Kidney epithelial cell (primary cell): ENCODE data around the gene IRAK2. TPM values are rescaled to one million over a fixed set of nuclear protein-coding genes. Genes with fewer than 3 reads are reported as not detected.
A peak's percentile ranks its signal among the peaks of the same experiment; 100 is the strongest.

Experiments
- DNase-seq: peaks from one replicate; pipeline ENCODE4 v3.0.0-alpha.2; 2010; ENCODE audit warnings: low read depth
- H3K27me3 ChIP-seq: 2 replicates; pipeline ENCODE4 v1.6.0; 2011; ENCODE audit warnings: low read length; ENCODE audit not compliant: control insufficient read depth, insufficient read depth
- H3K36me3 ChIP-seq: 2 replicates; pipeline ENCODE4 v1.5.1; 2011; ENCODE audit warnings: low read length; ENCODE audit not compliant: control insufficient read depth, insufficient read depth
- H3K4me3 ChIP-seq: 2 replicates; pipeline ENCODE4 v1.5.1; 2011; ENCODE audit warnings: low read depth, mild to moderate bottlenecking, control low read depth, low read length
- total RNA-seq: library from RNA; depleted of rRNA; stranded (reverse); fragments of >200 nt; gene quantifications from 2 replicates; pipeline ENCODE4 v1.2.3, GENCODE V29; 2015
- TF ChIP-seq, protein P1 (sequence below): IDR thresholded peaks from 2 replicates; pipeline ENCODE4 v1.5.1; 2011; ENCODE audit warnings: mild to moderate bottlenecking, moderate library complexity, low read length, control low read depth, inconsistent platforms; ENCODE audit not compliant: insufficient read depth, poor library complexity, severe bottlenecking

IRAK2 gene
- total RNA-seq, 1 donor from 2014 or later: 65.5 TPM

DNA sequence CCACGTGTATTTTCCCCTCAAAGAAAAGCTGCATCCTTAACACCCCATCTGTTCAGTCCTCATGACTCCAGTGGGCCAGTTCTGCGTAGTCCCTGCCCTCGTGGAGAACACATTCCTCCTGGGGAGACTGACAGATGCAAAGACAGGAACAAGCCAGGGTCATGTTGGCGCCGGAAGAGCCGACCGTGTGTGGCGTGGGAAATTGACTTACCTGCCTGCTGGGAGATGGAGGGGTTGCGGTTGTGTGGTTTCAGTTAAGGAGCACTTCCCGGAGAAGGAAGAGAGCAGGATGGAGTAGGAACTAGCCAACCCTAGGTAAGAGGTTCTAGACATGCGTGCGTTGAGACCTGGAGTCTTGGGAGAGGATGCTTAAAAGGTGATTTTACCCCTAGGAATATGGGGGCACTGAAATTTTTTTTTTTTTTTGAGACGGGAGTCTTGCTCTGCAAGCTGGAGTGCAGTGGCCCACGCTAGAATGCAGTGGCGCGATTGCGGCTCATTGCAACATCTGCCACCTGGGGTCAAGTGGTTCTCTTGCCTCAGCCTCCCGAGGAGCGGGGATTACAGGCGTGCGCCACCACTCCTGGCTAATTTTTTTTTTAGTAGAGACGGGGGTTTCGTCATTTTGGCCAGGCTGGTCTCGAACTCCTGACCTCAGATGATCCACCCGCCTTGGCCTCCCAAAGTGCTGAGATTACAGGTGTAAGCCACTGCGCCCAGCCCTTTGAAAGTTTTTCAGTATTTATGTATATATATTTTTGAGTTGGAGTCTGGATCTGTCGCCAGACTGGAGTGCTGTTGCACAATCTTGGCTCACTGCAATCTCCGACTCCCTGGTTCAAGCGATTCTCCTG is 21.8 kb upstream of the IRAK2 start:
- Histone ChIP-seq H3K36me3 (no peaks in the 10 kb centered on the region), H3K27me3 (no peaks in the 10 kb centered on the region), H3K4me3 (peak overlapping the region; percentile 90)
- TF ChIP-seq, protein P1, sequence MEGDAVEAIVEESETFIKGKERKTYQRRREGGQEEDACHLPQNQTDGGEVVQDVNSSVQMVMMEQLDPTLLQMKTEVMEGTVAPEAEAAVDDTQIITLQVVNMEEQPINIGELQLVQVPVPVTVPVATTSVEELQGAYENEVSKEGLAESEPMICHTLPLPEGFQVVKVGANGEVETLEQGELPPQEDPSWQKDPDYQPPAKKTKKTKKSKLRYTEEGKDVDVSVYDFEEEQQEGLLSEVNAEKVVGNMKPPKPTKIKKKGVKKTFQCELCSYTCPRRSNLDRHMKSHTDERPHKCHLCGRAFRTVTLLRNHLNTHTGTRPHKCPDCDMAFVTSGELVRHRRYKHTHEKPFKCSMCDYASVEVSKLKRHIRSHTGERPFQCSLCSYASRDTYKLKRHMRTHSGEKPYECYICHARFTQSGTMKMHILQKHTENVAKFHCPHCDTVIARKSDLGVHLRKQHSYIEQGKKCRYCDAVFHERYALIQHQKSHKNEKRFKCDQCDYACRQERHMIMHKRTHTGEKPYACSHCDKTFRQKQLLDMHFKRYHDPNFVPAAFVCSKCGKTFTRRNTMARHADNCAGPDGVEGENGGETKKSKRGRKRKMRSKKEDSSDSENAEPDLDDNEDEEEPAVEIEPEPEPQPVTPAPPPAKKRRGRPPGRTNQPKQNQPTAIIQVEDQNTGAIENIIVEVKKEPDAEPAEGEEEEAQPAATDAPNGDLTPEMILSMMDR: no peak
- no peak for DNase-seq

- no peak for DNase-seq
- Histone ChIP-seq H3K4me3 (no peak overlapping the region), H3K27me3 (no peaks in the 10 kb centered on the region), H3K36me3 (no peaks in the 10 kb centered on the region)
- TF ChIP-seq, protein P1: no peak
Observed at GRCh38 chr3:10145685-10146084, 19.0 kb upstream of the IRAK2 start.

GRCh38 chr3:10149226-10149625 is 15.5 kb upstream of the IRAK2 start:
- TF ChIP-seq, protein P1: no peak
- DNase-seq: no peak
- Histone ChIP-seq H3K4me3 (no peak overlapping the region), H3K27me3 (no peaks in the 10 kb centered on the region), H3K36me3 (no peaks in the 10 kb centered on the region)

DNA sequence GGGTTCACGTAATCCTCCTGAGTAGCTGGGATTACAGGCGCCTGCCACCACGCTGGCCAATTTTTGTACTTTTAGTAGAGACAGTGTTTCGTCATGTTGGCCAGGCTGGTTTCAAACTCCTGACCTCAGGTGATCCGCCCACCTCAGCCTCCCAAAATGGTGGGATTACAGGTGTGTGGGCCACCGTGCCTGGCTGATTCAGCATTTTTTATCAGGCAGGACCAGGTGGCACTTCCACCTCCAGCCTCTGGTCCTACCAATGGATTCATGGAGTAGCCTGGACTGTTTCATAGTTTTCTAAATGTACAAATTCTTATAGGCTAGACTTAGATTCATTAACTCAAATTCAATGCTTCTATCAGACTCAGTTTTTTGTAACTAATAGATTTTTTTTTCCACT is 13.7 kb upstream of the IRAK2 start:
- DNase-seq: no peak
- TF ChIP-seq, protein P1: no peak
- no peaks in the 10 kb centered on the region for H3K27me3 ChIP-seq
- H3K36me3 ChIP-seq: no peaks in the 10 kb centered on the region
- H3K4me3 ChIP-seq: no peak overlapping the region

DNA sequence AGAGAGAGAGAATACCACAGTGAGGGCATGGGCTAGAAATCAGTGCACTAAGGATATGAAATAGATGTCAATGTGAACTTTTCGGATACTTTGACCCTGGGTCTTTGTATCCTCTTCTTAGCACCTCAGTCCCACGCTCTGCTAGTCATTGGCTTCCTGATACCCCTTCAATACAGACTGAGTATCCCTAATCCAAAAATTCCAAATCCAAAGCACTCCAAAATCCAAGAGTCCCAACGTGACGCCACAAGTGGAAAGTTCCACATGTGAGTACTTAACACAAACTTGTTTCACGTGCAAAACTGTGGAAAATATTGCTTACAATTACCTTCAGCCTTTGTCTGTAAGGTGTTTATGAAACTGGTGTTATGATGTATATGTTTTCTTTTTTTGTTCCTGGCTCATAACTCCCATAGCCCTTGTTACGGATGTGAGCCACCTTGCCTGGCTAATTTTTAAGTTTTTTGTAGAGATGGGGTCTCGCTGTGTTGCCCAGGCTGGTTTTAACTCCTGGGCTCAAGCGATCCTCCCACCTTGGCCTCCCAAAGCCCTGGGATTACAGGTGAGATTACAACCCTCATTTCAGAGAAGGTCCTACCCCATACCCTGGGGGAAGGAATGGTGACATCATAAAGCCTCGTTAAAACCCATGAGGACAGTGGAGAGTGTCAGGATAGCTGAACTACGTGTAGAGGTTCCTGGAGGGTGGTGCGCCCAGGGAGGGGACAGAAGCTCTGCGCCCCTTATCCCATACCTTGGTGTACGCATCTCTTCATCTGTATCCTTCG is 10.2 kb upstream of the IRAK2 start:
- DNase-seq: no peak
- Histone ChIP-seq H3K4me3 (no peak overlapping the region), H3K27me3 (no peaks in the 10 kb centered on the region), H3K36me3 (no peaks in the 10 kb centered on the region)
- TF ChIP-seq, protein P1: no peak
